G401 (cell line): ENCODE data around the gene CABCOCO1. TPM values are rescaled to one million over a fixed set of nuclear protein-coding genes. Genes with fewer than 3 reads are reported as not detected.

Source experiments
- DNase-seq: peaks from one replicate; pipeline ENCODE4 v3.0.0-alpha.2; 2015; ENCODE audit warnings: low spot score
- in situ Hi-C: cut with HindIII; loops from 2 replicates; pipeline ENCODE4 v1.10.0; 2016; ENCODE audit warnings: low sequenced_read_pairs, mixed read lengths
- total RNA-seq: library from RNA; depleted of rRNA; stranded (reverse); fragments of >200 nt; shearing (Covaris generic); gene quantifications from 2 replicates; pipeline ENCODE4 v1.2.3, GENCODE V29; 2014; rRNA removed

The CABCOCO1 gene
- total RNA-seq, 1 experiment from 2014 or later = 0.58 TPM

DNA sequence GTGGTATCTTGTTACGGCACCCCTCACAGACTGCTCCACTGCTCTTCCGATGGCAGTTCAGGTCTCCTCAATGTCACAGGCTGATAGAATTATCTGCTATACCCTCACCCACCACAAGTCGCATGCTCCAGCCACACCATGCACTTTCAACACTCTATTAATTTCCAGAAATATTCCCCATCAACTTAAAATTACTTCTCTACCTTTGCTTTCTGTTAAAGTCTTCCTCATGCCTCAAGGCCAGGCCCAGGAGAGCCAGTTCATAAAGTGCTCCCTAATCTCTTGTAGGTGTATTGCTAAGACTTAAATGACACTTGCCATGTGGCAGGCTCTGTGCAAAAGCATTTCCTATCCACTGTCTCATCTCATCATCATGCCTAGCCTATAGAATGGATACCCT, 132.8 kb downstream of the CABCOCO1 start:
- in situ Hi-C loops = no loop called here
- DNase-seq = no peak

DNA sequence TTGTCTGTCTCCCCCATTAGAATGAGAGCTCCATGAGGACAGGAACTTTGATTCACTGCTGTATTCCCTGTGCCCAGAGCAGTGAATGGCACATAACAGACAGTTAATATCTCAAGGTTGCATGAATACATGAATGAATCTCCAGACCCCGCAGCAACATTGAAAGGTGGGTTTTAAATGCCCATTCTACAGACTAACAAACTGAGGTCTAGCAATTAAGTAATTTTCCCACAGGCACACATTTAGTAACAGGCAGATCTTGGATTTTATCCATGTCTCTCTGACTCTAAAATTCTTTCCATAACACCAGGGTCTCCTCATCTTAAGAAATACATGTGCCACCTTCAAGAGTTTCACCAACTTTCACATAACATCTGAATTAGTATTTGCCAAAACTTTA, 134.1 kb downstream of the CABCOCO1 start:
- in situ Hi-C loops = no loop called here
- DNase-seq = no peak

DNA sequence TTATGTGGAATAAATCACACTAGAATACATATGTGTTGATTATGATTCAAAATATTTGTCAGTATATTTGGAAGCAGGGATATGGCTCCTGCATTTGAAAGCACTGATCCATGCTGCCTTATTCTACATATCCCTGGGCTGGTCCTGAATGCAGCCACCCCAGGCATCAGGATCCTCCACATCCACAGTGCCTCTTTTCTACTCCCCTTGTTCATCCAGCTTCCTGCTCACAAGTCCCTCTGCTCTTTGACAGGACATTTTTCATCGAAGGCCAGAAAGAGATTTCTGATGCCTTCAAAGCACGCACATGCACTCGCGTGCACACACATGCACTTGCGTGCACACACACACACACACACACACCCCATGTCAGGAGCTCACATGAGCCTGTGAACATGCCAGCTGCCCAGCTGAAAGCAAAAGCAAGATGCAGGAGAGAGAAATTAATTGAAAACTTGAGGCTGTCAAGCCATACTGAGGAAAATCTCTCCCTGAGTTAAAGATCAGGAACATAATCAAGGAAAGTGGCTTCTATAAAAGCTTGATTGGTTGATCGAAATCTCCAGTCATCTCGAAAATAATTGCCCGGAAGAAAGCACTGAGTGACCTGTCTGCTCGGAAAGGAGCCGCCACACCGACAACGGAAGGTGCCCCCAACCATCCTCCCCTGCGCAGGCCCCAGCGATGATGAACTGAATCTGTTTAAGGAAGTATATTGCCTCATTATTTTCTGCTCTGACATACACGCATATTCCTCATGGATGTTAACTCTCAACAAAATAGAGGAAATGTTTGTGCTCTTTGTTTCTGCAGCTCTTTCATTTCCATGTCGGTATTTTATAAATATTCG, 134.8 kb downstream of the CABCOCO1 start:
- no peak for DNase-seq
- in situ Hi-C loops = no loop called here

DNA sequence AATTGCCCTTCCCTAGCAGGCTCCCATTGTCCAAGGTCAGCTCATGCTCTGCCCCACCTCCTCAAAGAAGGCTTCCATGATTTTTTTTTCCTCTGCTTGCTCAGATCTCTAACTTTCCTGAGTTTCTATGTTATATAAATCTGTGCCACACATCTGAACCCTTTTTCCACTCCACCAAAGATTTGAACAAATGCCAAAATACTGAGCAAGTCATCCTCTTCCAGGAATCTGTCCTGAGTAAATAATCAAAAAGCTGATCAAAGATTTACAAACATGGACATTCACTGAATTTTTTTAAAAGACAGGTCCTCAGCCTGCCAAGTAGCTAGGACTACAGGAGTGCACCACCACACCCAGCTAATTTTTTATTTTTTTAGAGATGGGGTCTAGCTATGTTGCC, 136.0 kb downstream of the CABCOCO1 start:
- no peak for DNase-seq
- in situ Hi-C loops = no loop called here

DNA sequence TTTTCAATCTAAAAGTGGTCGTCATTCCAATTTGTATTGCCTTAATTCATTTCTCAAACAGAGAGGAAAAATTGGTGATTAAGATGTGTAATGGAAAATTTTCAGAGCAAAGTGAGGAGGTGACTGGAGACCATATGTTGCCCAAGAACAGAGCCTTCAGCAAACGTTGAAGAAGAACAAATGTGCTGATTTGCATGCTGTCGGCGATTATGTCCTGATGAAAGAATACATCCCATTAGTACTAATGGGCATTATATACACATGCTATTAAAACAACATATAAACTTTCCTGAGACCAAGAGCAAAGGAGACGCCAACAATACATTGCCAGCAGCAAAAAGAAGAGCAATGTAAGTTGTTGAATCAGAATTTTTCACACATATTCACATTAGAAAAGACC, 138.8 kb downstream of the CABCOCO1 start:
- in situ Hi-C loops = no loop called here

DNA sequence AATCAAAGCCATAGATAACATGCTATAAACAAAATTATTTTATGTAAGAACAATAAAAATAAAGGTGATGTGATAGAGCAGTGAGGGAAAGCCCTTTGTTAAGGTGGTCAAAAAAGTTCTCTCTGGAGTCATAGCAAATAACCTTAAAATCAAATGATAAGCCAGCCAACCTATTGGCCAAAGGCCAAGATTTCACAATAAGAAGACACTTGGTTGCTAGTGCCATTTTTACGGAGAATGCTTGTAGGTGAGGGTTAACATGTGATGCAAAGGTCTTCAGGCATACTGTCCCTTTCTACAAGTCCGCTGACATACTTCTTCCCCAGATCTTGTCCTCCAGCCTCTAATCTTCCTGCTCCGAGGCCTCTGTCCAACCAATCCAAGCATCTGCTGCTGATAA, 140.5 kb downstream of the CABCOCO1 start:
- in situ Hi-C loops = no loop called here
- DNase-seq = no peak

More for the DNA sequence above, 138.8 kb downstream of the CABCOCO1 start:
- no peak for DNase-seq

DNA sequence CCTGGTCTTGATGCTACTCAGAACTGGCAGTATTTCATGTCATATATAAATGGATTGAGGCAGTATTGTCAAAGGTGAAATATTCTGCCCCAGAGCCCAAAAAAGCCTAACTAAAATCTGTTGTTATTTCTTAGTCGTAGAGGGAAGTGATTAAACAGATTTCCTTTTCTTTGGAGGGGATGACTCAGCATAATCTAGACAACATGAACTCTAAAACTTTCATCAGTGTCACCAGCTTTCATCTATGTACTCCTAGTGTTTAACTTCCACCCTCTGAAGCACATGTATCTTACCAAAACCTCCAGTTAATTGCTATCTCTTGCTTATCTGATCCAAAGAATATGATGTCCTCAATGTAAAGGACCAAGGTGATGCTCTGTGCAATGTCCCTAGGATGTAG, 141.7 kb downstream of the CABCOCO1 start:
- in situ Hi-C loops = no loop called here

DNA sequence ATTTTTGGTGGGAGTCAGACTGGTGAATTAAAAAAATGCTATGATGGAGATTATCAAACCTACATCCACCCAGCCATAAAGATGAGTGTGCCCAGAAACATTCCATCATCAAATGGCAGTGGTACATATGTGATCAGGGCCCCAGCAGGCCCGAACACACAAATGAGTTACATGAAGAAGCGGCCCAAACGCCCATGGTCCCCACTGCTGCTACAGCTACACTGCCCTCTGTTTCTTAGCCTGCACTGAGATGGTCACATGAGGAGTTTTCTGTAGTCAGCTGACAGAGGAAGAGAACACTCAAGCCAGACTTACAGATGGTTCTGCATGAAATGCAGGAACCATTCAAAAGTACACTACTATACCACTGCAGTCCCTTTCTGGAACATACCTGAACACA, 142.4 kb downstream of the CABCOCO1 start:
- in situ Hi-C loops = no loop called here
- no peak for DNase-seq

More for the DNA sequence above, 141.7 kb downstream of the CABCOCO1 start:
- no peak for DNase-seq

DNA sequence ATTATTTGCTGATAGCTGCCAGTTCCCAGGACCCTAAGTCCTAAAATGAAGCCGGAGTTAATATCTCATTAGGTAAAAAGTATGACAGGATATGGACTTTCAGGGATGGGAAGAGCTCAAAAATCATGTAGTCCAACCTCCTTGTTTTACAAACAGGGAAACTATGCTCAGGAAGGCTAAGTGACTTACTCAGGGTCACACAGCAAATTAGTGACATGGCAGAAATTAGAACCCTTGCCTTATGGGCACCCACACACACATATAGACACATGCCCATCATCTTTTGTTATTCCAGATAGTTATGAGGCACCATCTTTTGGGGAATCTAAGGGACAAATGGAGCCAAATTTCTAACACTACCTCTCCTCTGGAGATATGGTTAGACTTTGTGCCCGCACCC, 147.5 kb downstream of the CABCOCO1 start:
- no peak for DNase-seq
- in situ Hi-C loops = no loop called here

DNA sequence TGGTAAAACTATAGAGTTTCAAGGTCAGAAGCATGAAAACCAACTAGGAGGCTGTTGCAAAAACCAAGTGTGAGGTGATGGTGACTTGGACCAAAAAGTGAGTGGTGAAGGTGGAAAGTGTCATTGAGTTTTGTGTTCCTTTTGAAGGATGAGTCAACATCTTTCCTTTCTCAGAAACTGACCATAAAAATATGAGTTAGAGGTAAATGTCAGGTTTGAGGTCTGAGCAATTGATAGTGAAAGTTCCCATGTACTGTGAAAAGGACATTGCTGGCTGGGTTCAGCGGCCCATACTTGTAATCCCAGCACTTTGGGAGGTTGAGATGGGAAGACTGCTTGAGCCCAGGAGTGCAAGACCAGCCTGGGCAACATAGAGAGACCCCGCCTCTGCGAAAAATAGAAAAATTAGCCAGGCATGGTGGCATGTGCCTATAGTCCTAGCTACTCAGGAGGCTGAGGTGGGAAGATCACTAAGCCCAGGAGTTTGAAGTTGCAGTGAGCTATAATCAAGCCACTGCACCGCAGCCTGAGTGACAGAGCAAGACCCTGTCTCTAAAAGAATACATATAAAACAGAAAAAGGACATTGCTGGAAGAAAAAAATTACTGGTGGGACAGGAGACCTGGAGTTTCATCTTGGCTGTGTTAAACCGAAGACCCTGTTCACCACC, 149.5 kb downstream of the CABCOCO1 start:
- no peak for DNase-seq
- in situ Hi-C loops = no loop called here

DNA sequence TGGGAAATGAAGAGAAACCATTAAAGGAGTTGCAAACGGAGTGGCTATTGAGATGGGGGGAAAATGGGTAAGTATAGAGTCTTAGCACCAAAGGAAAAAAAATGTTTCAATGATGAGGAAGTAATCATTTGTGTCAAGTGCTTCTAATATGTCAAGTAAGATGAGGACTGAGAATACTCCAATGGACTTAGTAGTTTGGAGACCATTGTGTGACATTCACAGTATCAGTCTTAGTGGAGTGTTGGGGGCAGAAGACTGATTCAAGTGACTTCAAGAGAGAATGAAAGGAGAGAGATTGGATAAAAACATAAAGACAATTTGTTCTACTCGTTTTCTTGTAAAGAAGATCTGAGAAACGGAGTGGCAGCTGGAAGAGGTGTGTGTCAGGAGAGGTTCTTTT, 150.2 kb downstream of the CABCOCO1 start:
- in situ Hi-C loops = no loop called here
- no peak for DNase-seq

DNA sequence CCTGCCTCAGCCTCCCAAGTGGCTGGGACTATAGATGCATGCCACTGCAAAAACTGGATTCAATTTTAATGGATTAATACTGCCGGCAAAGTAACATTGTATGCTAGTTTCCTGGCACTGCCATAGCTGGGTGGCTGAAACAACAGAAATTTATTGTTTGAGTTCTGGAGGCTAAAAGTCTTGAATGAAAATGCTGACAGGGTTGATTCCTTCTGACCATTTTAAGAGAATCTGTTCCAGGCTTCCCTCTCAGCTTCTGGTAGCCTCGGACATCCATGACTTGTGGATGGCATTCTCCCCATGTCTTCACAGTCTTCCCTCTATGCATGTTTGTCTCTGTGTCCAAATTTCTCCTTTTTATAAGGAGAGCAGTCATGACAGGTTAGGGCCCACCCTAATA, 151.4 kb downstream of the CABCOCO1 start:
- in situ Hi-C loops = no loop called here
- no peak for DNase-seq

DNA sequence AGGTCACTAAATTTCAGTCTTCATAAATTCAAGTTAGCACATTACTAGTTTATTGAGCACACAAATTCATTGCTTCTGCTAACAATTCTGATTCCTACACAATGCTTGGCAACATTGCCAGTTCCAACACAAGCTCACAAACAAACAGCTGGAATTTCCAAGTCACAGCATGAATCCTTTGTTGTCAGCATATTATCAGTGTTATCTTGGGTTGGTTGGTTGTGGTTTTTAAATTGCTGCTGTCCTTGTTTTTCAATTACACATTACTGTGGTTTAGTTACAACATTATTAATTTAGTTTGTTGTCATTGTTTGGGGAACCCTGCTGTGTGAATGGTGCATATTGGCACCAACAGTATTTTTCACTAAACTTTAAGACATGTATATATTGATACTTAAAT, 152.8 kb downstream of the CABCOCO1 start:
- in situ Hi-C loops = no loop called here
- DNase-seq = no peak

Other genes starting within 250 kb of the CABCOCO1 start
- 7.7 and 9.2 TPM in 2 replicates for gene TMEM26, start 209.5 kb upstream of the CABCOCO1 start, total RNA-seq
- 8.6 and 12.4 TPM in 2 replicates for gene ARID5B, start 238.8 kb downstream of the CABCOCO1 start, total RNA-seq